GM12872 (cell line): Measurements from ENCODE around the gene SF3B5.

Experiments
- TF ChIP-seq, protein P1 (sequence below): IDR thresholded peaks from 3 replicates; pipeline ENCODE4 v1.5.1; 2011; ENCODE audit warnings: low read depth, mild to moderate bottlenecking, low read length, moderate library complexity; ENCODE audit not compliant: insufficient read depth

SF3B5 gene

GRCh38 chr6:144095134-144096002 lies at the start of gene SF3B5:
SF3B5 (minus strand) TSS chr6:144095573; CDS start chr6:144095497, 76 bp downstream.
- TF ChIP-seq, protein P1, sequence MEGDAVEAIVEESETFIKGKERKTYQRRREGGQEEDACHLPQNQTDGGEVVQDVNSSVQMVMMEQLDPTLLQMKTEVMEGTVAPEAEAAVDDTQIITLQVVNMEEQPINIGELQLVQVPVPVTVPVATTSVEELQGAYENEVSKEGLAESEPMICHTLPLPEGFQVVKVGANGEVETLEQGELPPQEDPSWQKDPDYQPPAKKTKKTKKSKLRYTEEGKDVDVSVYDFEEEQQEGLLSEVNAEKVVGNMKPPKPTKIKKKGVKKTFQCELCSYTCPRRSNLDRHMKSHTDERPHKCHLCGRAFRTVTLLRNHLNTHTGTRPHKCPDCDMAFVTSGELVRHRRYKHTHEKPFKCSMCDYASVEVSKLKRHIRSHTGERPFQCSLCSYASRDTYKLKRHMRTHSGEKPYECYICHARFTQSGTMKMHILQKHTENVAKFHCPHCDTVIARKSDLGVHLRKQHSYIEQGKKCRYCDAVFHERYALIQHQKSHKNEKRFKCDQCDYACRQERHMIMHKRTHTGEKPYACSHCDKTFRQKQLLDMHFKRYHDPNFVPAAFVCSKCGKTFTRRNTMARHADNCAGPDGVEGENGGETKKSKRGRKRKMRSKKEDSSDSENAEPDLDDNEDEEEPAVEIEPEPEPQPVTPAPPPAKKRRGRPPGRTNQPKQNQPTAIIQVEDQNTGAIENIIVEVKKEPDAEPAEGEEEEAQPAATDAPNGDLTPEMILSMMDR = no peak

DNA sequence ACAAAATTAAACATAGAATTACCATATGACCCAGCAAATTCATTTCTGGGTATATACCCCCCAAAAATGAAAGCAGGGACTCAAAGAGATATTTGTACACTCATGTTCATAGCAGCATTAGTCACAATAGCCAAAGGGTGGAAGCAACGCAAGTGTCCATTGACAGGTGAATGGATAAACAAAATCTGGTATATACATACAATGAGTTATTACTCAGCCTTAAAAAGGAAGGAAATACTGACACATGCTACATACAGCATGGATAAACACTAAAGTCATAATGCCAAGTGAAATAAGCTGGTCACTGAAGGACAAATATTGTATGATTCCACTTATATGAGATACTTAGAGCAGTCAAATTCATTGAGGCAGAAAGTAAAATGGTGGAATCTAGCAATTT lies 49.6 kb upstream of the SF3B5 start:
- TF ChIP-seq, protein P1 = no peak

DNA sequence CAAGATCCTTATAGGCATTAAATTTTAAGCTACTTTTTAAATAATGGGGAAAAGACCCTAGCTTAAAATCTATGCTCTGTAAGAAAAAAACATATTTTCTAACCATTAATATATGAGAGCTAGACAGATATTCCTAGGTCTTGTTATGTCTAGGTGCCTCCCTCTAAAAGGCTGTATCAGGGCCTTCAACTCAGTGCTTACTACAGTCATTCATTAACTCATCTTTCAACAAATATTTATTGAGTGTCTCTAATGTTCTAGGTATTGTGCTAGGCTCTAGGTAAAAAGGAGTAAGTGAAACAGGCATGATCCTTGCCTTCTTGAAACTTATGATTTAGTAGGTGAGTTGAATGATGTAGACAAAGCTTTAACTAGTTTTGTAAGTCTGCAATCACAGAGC lies 48.5 kb upstream of the SF3B5 start:
- TF ChIP-seq, protein P1 = no peak

DNA sequence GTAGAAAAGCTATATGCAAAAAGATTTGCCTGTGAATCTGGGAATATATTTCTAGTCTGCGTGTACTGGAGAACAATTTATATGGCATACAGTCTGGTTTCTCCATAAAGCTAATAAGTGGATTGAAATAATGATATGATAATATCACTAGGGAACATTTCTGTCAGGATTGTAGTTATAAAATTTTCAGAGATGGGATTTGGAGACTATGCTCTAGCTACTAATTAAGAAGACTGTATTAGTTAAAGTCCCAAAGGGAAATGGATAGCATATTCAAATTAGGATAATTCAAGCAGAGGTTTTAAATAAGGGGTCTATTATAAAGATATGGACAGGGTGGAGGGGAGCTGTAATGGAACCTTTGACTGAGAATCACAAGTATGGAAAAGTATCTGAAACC lies 47.7 kb upstream of the SF3B5 start:
- TF ChIP-seq, protein P1 = no peak

GRCh38 chr6:144141470-144141869 lies 46.1 kb upstream of the SF3B5 start:
- TF ChIP-seq, protein P1 = no peak

DNA sequence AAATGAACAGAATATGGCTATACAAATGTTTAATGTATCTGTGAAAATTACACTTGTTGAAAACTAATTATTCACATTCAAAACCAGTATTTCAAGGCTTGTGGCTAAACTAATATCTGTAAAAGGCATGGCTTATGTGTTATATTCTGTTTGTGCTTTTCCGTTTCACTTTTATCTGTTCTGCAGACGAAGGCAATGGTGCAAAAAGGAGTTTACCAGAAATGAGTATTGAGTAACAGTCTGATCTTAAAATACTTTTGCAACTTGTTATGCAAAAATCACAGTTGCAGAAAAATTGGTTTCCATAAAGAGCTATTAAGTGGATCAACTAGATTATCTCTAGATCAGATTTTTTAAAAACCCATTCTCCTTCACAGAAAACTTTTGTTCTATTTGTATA lies 45.5 kb upstream of the SF3B5 start:
- TF ChIP-seq, protein P1 = no peak

DNA sequence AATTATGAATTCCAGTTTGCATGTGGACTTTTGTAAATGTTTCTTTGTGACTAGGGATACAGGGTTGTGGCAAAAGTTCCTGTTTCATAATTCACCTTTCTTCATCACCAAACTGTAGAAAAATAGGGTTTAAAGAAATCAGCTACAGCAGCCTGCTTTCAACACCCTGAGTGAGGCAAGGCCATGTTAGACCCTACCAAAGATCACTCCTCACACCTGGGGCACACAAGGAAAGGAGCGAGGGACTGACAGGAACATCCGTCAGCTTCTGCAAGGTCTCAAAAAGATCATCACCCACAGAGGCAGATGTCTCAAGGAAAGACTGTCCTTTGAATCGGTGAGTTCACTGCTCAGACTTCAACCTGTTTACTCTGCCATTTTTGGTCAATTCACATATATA lies 44.4 kb upstream of the SF3B5 start:
- TF ChIP-seq, protein P1 = no peak
